Spleen (tissue), 7 donors: ENCODE data around the gene TRERF1.

Experiments used
- CTCF ChIP-seq, 11 experiments: fragments of 200-600 bp in 7 of 11; fragments of 450-650 bp in 4 of 11; sonication (generic) in 4 of 11; IDR thresholded peaks in 8 of 11; conservative IDR thresholded peaks in 3 of 11; 1 replicate in 7 of 11; 2 replicates in 4 of 11; pipeline versions ENCODE4 v1.4.0 to v1.8.0; 2016 to 2021; ENCODE audit warnings: antibody characterized with exemption in 11 of 11, inconsistent platforms in 4 of 11, mild to moderate bottlenecking in 1 of 11
- POLR2A ChIP-seq, 3 donors: fragments of 450-650 bp; IDR thresholded peaks; one replicate each; pipeline ENCODE4 v1.5.1; 2017; ENCODE audit warnings: antibody characterized with exemption in 3 of 3, mild to moderate bottlenecking in 1 of 3
- POLR2AphosphoS5 ChIP-seq, 3 donors: sonication (generic); formaldehyde crosslinking; IDR thresholded peaks; one replicate each; pipeline ENCODE4 v1.5.1; 2017; ENCODE audit warnings: antibody characterized with exemption in 3 of 3
- donor health status: DM: no; HTN: no; CAD: no; lungs with moderate emphysema.
- donor health status: DM: no; HTN: no; CAD: no.
- donor health status: DM: no; HTN: no; CAD: no.

GRCh38 chr6:42405021-42405420, 46.7 kb downstream of the TRERF1 start:
- TF ChIP-seq CTCF (IDR thresholded peaks at IDR 0.05 in 8 of 11, conservative IDR thresholded peaks at IDR 0.05 in 3 of 11) (no peak), POLR2A (IDR thresholded peaks at IDR 0.05) (no peak), POLR2AphosphoS5 (IDR thresholded peaks at IDR 0.05) (no peak)
